GM12865 (cell line): Measurements from ENCODE around the gene DCBLD1.

Experiments used
- DNase-seq: peaks from one replicate; pipeline ENCODE4 v3.0.0; 2010; ENCODE audit warnings: low read depth
- H3K4me3 ChIP-seq: 2 replicates; pipeline ENCODE4 v1.5.1; 2011; ENCODE audit warnings: mild to moderate bottlenecking, low read depth, low read length, control low read depth
- CTCF ChIP-seq: IDR thresholded peaks from 2 replicates; pipeline ENCODE4 v1.5.1; 2011; ENCODE audit warnings: low read length, control low read depth, low read depth, inconsistent platforms; ENCODE audit not compliant: insufficient read depth; ENCODE audit errors: missing control alignments

The DCBLD1 gene

GRCh38 chr6:117525607-117526006, 43.1 kb downstream of the DCBLD1 start:
- TF ChIP-seq CTCF: no peak
- no peak for DNase-seq
- no peak overlapping the region for H3K4me3 ChIP-seq

- TF ChIP-seq CTCF: no peak
- H3K4me3 ChIP-seq: no peak overlapping the region
Observed at GRCh38 chr6:117530467-117531242, 48.2 kb downstream of the DCBLD1 start.

GRCh38 chr6:117531346-117531745, 48.9 kb downstream of the DCBLD1 start:
- no peak for TF ChIP-seq CTCF
- no peak overlapping the region for H3K4me3 ChIP-seq
- no peak for DNase-seq

More at GRCh38 chr6:117530467-117531242, 48.2 kb downstream of the DCBLD1 start:
- no peak for DNase-seq

- TF ChIP-seq CTCF: no peak
- H3K4me3 ChIP-seq: no peak overlapping the region
- no peak for DNase-seq
Observed at GRCh38 chr6:117531809-117532725, 49.6 kb downstream of the DCBLD1 start.

GRCh38 chr6:117533775-117534174, 51.3 kb downstream of the DCBLD1 start:
- no peak overlapping the region for H3K4me3 ChIP-seq
- TF ChIP-seq CTCF: no peak
- DNase-seq: no peak

- no peak for TF ChIP-seq CTCF
Observed at GRCh38 chr6:117534974-117535373, 52.5 kb downstream of the DCBLD1 start.

More at GRCh38 chr6:117534974-117535373, 52.5 kb downstream of the DCBLD1 start:
- no peak overlapping the region for H3K4me3 ChIP-seq
- DNase-seq: no peak
